DMS79 (cell line): Measurements from ENCODE around the gene PGGHG.
"Not testable (repeated sequence)": the region's sequence is repeated elsewhere in the genome, so short reads cannot be mapped to it uniquely, and the experiment has no call there.

Experiments
- DNase-seq: peaks from one replicate; lab custom pipeline; 2025; lab: John Stamatoyannopoulos, UW

The PGGHG gene

GRCh38 chr11:288478-289397 lies at the start of gene PGGHG:
TSS of gene PGGHG (plus strand) at chr11:289126. CDS start at chr11:289817, 691 bp downstream.
- no peak for DNase-seq

DNA sequence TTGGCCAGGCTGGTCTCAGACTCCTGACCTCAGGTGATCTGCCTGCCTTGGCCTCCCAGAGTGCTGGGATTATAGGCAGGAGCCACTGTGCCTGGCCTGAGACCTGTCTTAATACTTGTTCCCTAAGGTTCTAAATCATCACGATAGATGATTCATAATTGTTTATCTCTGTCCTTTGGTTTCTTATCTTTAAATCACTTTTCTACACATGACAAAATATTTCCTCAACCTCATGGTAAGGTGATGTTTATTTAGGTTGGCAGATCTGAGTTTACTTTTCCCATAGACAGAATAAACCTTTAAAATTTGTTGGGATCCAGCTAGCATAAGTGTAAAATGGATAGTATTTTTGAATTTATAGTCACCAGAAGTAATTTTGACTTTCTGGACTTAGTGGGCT lies 48.6 kb upstream of the PGGHG start:
- no peak for DNase-seq

GRCh38 chr11:241634-242033 lies 47.3 kb upstream of the PGGHG start:
- DNase-seq, result no peak

- no peak for DNase-seq
Observed at GRCh38 chr11:244376-244775, 44.5 kb upstream of the PGGHG start.

DNA sequence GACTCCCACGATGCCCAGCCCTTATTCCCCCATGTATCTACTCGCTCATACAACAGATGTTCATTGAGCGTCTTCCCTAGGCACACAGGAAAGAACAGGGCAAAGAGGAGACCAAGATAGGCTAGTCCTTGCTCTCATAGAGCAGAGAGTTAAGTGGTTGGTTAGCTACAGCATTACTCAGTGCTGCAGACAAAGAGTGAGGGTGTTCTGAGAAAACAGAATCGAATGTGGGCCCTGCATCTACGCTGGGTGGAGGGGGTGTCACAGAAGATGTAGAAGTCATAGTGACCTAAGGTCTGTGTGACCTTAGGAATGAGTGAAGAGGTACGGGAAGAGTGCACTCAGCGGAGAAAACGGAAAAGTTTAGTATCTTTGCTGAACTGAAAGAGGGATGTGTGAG lies 39.9 kb upstream of the PGGHG start:
- DNase-seq, result no peak

DNA sequence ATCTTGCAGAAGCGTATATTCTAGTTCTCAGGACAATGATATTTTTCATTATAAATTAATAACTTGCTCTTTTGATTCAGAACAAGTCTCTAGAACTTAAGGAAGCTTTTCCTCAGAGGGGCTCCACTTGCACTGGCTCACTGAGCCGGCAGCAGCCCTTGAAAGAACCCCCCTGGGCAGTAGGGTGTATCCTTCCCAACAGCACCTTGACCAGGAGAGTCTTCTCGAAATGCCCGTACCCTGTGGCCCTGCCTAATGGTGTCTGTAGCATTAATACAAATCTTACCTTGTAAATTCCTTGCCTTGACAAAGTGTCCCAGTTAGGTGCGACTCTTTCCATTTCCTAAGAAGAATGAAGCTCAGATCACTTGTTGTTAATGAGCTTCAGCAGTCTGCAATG lies 38.7 kb upstream of the PGGHG start:
- no peak for DNase-seq

DNA sequence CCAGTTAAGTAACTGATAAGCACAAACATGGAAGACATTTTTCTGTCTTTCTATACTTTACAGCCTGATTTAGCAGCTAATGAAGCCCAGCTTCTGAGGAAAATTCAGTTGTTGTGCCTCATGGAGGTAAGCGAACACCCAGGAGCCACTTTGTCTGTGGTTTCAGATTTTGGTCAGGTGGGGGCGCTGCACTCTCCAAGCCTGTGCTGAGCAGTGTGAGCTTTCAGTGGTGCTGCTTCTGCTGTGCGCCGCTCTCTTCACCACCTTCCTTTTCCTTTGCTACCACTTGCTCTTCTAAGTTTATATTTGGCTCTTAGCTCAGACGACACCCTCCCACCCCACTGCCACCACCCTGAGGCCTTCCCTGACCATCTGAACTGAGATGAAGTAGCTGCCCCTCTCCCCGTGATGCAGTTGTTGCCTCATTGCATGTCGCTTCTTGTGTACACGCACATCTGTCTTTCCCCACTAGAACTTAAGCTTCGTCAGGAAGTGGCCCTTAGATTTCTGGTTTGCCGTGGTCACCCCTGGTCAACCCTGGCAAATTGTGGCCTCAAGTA lies 38.1 kb upstream of the PGGHG start:
- no peak for DNase-seq

GRCh38 chr11:251550-251949 lies 37.4 kb upstream of the PGGHG start:
- no peak for DNase-seq

DNA sequence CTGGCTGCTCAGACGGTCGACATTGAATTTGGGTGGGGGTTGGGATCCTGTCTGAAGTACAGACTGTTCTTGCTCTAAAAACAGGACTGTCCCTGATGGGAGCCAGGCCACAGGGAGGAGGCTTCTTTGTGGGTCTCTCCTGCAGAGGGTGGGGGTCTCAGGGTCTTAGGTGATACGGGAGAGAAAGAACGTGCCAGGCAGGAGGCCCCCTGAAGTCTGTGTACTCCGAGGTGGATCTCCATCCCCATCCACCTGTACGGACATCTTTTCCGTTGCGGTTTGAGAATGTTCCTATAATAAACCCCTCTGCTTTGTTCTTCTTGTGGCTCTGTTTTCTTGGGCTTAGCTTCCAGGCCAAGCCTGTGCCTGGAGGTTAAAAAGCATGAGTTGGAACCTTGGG lies 36.3 kb upstream of the PGGHG start:
- no peak for DNase-seq

DNA sequence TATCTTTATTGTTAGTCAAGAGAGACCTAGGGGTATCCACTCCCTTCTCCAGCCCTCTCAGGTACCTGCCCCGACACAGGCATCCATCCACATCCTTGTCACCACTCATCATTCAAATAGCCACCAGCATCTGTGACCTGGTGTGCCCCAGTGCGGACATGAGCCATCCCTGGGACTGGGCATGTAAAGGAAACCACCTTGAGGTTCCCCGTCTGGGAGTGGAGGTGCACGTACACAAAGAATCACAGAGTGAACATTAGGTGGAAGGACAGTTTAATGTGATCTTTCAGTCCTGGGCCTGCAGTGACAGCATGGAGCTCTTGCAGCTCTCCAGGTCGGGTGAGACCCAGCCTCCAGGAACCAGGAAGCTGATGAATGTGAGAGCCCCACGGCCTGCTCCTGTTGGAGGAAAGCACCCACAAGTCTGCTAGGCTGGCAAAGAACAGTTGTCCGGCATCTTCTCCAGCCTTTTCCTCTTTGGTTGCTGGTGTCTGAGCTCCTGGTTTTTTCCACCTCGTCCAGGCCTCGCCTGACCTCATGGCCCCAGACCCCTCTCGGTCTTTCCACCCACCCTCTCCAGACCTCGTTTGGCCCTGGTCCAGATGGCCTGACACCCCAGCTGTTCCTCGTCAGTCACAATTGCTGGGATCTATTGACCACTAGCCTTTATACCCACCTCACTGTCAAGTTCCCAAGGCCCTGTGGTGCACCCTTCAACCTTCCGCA lies 35.6 kb upstream of the PGGHG start:
- no peak for DNase-seq

GRCh38 chr11:253886-254270 lies 35.0 kb upstream of the PGGHG start:
- DNase-seq, result no peak

- no peak for DNase-seq
Observed at GRCh38 chr11:255176-255575, 33.8 kb upstream of the PGGHG start.

DNA sequence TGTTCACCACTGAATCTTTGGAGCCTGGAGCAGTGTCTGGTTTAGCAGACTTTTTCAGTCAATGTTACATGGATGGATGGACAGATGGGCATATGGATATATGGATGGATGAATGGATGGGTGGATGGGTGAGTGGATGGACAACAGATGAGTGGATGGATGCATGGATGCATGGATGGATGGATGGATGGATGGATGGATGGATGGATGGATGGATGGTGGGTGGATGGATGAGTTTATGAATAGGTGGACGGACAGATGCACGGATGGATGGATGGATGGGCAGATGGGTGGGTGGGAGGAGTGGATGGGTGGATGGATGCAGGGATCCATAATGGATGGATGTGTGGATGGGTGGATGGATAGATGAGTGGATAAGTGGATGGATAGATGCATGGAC lies 33.1 kb upstream of the PGGHG start:
- no peak for DNase-seq

- no peak for DNase-seq
Observed at GRCh38 chr11:256952-257737, 31.8 kb upstream of the PGGHG start.

DNA sequence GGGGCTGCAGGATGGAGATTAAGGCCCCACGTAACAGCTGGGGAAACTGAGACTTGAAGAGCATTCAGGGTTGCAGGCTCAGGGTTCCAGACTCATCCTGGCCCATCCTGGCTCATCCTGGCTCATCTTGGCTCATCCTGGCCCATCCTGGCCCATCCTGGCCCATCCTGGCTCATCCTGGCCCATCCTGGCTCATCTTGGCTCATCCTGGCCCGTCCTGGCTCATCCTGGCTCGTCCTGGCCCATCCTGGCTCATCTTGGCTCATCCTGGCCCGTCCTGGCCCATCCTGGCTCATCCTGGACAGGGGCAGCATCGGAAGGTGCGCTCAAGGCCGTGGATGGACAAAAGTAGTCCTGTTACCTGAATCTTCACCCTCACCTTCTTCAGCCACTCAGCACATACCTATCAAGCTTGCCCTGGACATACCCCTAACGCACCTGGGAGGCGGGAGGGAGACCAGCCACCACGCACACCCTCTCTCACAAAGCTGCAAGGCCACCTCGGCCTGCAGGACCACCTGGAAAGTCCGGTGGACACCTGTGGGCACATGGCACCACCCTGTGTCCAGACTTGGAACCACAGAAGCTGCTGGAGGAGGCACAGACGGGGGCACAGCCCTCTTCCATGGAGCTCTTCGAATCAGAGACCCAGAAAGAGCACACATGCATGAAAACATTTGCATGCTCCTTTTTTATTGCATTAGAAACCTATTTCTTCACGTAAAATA lies 31.0 kb upstream of the PGGHG start:
- no peak for DNase-seq

GRCh38 chr11:259413-259812 lies 29.5 kb upstream of the PGGHG start:
- no peak for DNase-seq

DNA sequence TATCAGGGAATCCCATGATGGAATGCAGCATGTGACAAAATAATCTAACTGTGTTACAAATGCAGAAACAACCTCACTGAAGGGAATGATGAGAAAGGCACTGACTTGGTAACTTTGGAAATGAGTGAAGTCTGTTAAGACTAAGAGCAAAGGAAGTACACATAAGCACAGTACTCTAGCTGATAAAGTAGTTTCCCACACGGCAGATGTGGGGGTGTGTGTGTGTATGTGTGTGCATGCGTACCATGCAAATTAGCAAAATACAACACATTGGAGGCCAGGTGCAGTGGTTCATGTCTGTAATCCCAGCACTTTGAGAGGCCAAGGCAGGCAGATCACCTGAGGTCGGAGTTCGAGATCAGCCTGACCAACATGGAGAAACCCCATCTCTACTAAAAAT lies 27.3 kb upstream of the PGGHG start:
- no peak for DNase-seq

DNA sequence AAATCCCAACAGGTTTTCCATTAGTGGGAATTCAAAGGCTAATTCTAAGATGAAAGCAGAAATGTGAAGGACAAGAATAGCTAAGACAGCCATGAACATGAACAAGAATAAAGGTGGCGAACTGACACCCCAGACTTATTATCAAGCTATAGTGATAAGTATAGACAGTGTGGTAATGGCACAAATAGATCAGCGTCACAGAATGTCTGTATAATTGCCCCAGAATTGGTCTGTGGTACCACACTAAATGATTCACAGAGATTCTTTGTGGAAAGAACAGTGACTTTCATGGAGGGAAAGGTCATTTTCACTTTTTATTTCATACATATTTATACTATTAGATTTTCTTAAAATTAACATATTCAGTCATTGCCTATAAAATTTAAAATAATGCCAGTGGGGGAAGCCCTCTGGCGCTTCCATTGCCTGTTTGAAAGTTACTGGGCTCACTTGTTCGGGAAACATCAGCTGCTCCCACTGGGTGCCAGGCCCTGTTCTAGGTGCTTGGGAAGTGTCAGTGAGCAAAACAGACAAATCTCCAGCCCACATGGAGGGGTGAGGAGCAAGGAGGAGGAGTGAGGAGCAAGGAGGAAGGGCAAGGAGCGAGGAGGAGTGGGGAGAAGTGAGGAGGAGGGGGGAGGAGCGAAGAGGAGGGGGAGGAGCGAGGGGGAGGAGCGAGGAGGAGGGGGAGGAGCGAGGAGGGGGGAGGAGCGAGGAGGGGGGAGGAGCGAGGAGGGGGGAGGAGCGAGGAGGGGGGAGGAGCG lies 22.1 kb upstream of the PGGHG start:
- DNase-seq, result no peak

DNA sequence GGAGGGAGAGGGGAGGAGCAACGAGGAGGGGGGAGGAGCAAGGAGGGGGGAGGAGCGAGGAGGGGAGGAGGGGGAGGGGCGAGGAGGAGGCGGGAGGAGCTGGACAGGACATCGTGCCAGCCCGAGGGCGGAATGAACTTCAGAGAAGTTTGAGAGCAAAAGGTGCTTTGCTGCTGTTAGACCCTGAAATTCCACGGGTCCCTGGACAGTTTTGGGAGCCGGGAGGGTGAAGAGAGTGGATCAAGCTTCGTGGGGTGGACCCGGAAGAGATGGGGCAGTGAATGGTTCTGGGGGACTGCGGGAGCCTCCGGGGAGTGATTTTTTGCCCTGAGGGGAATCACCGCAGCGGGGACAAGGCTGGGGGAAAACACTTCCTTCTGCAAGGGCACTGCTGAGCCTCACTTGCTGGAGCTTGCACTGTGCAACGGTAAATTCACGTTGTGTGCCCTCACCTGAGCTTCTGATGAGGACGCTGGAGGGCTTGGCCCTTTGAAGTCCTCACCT lies 21.4 kb upstream of the PGGHG start:
- no peak for DNase-seq

DNA sequence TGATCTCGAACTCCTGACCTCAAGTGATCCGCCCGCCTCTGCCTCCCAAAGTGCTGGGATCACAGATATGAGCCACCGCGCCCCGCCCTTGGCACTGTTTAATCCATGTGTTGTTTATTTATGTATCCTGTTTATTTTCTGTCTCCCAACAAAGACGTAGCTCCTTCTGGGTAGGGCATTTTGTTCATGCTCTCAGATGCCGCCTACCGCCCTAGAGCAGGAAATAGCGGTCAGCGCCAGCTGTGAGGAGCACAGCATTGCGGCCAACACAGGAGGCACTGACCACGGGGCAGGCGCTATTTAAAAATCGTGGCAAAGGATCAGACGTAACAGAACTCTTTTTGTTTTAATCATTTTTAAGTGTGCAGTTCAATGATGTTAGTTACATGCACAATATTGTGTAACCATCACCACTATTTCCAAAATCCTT lies 20.2 kb upstream of the PGGHG start:
- DNase-seq, result not testable (repeated sequence)
